ENCODE measurements around the gene SORL1. TPM values are rescaled to one million over a fixed set of nuclear protein-coding genes. Genes with fewer than 3 reads are reported as not detected.
"Not testable (repeated sequence)": the region's sequence is repeated elsewhere in the genome, so short reads cannot be mapped to it uniquely, and the experiment has no call there.

Gene SORL1
- total RNA-seq, 1 experiment from 2014 or later, result 4.5 TPM

GRCh38 chr11:121559606-121560200 lies 107.6 kb downstream of the SORL1 start:
- DNase-seq (ENCODE audit: extremely low read depth, low read depth), result no peak

DNA sequence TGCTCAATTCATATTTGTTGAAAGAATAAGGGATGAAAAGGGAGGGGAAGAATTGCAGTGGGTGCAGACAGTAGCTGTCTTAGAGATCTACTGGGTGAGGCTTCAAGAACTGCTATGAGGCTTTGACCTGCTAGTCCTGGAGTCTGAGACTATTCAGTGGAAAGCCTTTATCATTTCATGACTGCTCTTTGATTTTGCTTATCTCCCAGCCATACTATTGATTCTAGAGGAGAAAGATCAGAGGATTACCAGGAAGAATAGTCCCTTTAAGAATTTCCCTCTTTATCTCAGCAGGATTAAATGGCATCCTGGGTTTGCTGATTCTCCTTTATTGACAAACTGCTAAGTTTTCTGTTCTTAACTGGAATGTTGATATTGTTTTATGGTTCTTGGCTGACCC lies 108.1 kb downstream of the SORL1 start:
- no peak for DNase-seq (ENCODE audit: extremely low read depth, low read depth)

- DNase-seq (ENCODE audit: extremely low read depth, low read depth), result no peak
These were observed 109.1 kb downstream of the SORL1 start for GRCh38 chr11:121561240-121561639.

GRCh38 chr11:121561716-121562115 lies 109.6 kb downstream of the SORL1 start:
- DNase-seq (ENCODE audit: extremely low read depth, low read depth), result no peak

DNA sequence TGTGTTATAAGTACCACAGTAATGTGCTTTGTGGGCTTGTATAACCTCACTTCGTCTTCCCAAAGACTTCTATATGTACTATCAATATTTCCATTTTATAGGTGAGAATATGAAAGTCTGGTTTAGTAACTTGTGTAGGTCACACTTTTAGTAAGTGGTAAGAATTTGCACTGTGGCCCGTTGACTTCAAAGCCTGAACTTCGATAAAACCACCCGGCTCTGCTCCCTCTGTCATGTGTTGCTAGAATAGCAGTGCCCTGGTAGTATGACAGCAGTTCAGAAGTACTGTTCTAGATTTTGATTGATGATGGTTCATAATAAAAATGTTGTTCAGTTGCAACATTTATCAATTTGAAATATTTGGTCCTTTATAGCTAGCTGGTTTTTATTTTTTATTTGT lies 110.9 kb downstream of the SORL1 start:
- DNase-seq (ENCODE audit: extremely low read depth, low read depth), result no peak

DNA sequence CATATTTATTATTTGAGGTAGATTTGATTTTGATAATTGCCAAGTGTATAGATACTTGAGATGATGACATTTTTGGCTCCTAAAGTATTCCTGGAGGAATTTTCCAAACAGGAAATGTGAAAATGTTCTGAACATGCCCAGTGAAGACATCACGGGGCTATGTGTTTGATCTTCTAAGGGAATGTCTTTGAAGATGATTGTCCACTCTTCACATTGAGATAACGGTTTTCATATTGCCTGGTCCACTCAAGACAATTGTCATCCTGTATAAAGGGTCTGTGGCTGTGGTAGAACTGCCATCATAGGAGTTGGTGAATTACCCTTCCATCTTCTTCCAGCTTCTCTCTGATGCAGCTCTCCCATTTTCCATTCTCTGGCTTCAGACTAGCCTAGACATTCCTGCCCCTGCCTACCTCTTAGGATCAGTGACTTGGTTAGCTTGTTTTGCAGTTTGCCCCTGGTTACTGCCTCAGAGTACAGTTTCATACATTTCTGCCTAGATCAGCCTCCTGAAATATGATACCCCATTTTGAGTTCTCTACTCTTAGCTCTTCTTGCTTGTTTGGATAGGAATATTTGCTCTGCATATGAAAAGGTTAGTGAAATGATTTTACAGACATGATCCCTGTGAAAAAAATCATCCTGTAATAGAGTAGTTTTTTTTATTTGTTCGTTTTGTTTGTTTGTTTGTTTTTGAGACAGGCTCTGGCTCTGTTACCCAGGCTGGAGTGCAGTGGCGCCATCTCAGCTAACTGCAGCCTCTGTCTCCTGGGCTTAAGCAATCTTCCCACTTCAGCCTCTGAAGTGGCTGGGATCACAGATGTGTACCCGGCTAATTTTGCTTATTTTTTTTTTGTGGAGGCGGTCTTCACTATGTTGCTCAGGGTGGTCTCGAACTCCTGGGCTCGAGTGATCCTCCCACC lies 112.0 kb downstream of the SORL1 start:
- DNase-seq (ENCODE audit: extremely low read depth, low read depth), result no peak

DNA sequence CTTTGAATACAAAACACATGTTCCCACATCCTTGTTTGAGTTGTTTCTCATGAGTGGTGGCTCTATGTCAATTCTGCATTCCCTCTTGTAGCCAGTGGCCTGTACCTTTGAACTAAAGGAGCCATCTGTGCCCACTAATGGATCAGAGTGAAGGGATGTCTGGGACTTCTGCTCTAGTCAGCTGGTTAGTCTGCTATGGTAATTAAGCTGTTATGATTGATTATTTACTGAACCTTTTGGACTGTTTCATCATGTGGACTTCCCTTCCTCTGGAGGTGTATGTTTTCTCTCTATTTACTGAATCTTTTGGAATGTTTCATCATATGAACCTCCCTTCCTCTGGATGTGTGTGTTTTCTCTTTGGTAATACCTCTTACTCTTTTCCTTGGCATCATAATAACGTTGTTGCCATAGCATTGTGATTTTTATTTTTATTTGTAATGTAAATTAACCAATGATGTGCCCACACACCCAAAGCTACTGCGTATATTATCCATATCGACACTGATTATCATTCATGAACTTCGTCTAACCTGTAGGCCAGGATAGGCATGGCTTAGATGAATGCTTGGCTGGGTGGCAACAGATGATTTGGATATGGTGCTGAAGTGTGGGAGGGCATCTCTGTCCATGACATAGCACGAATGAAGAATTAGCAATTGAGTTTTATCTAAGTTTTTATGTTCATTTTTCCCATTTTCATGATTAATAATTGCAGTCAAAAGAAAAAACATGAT lies 113.0 kb downstream of the SORL1 start:
- DNase-seq (ENCODE audit: extremely low read depth, low read depth), result no peak

DNA sequence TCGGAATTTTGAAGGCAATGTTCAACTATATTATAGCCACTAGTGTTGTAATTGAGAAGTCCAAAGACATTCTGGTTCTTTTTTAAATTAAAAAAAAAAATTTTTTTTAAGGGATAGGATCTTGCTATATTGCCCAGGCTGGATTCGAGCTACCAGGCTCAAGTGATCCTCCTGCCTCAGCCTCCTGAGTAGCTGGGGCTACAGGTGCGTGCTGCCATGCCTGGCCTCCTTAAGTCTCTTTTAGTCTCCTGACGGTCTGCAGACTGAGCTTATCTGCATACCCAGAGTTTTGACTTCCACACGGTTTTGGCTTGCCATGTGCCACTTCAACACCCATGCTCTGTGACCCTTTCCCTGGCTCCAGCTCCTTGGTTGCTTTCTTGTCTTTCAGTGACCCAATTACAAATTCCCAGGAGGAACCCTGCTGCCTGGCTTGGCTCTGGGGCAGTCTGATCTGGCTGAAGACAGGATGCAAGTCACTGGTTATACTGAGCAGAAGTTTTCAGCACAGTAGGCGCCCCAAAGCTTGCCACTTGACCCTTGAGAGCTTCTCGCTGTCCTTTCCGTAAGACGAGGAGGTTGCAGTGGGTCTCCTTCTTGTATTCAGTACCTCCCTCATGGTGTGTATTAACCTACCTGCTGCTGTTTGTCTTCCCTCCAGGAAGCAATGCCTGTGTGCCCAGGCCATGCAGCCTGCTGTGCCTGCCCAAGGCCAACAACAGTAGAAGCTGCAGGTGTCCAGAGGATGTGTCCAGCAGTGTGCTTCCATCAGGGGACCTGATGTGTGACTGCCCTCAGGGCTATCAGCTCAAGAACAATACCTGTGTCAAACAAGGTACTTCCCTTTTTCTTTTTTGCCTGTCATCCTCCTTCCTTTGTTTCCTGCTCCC lies 114.4 kb downstream of the SORL1 start:
- no peak for DNase-seq (ENCODE audit: extremely low read depth, low read depth)

DNA sequence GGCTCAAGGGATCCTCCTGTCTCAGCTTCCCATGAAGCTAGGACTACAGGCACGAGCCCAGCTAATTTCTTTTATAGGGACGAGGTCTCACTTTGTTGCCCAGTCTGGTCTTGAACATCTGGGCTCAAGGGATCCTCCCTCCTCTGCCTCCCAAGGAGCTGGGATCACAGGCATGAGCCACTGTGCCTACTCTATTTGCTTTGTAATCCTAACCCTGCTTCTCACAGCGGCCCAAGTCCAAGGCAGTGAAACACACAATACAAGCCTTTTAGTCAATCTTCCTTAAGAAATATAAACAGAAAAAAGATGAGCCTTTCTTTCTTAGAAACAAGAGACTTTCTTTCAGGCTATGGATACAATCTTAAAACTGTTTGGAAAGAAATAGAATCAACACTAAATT lies 115.9 kb downstream of the SORL1 start:
- DNase-seq (ENCODE audit: extremely low read depth, low read depth), result no peak

GRCh38 chr11:121569332-121570299 lies 117.5 kb downstream of the SORL1 start:
- DNase-seq (ENCODE audit: extremely low read depth, low read depth), result not testable (repeated sequence)

DNA sequence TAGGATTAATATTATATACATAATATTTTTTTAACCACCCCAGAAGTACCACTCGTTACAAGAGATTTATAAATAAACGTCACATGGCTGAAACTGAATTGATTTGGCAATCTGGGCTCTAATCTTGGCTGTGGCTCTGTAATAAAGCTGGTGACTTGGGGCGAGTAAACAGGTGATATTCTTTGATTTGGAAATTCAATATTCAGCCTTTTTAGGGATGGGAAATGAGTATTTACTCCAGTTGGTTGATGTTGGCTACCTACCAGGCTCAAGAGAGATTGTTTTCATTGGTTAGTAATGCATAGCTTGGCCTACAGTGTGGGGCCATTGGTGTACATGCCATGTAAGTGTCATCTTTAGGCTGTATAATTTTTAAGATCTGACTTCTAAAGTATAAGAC lies 118.3 kb downstream of the SORL1 start:
- no peak for DNase-seq (ENCODE audit: extremely low read depth, low read depth)

- DNase-seq (ENCODE audit: extremely low read depth, low read depth), result no peak
These were observed 119.4 kb downstream of the SORL1 start for GRCh38 chr11:121571506-121571905.

DNA sequence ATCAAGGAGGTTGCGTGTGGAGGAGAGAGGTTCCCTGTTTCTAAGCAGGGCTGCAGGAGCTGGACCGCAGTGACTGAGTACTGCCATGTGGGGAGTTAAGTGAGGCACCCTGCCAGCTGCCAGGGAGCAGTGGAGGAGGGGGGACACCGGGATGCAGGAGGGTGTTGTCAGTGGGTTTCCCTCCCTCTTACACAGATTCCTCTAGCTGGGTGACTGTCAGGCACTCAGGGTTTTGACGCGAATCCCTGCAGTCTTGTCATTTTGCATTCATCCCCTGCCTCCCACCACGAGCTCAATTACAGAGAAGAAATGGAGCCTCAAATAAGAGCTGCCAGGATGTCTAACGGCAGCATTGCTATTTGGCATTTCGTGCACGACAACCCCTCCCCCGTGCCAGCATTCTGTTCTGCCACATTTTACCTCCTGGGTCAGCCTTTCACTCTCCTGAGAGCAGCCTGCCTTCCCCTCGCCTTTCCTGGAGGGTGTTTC lies 120.5 kb downstream of the SORL1 start:
- DNase-seq (ENCODE audit: extremely low read depth, low read depth), result no peak

GRCh38 chr11:121574801-121575200 lies 122.7 kb downstream of the SORL1 start:
- no peak for DNase-seq (ENCODE audit: extremely low read depth, low read depth)

DNA sequence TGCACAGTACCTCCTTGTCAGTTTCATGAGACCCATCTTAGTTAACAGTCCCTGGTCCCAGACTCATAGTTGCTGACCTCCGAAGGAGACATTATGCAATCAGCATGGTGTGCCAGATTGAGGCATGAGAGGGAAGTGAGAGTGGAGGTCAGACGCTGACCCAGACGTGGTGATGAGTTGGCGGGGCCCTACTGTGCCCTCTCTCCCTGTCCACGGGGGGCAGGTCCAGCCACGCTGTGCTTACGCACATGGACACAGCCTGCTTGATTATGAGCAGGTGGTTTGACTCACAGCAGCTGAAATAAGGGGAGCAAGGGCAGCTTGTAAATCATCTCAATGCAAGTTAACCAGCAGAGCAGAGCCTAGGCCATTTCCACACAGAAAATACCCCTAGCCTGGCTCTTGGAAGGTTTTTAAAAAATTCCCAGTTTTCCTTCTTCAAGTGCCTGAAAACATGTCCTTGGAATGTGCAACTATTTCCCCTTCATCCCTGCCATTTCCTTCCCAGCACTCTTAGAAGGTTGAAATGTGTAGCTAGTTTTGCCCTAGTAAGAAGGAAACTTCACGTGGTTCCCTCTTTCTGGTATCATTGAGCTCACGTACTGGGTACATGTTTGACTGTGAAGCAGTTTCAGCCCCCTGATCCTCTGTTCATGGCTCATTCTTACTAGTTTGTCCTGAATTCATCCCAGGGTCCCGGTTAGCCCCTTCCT lies 123.3 kb downstream of the SORL1 start:
- DNase-seq (ENCODE audit: extremely low read depth, low read depth), result no peak

GRCh38 chr11:121575963-121576290 lies 123.8 kb downstream of the SORL1 start:
- no peak for DNase-seq (ENCODE audit: extremely low read depth, low read depth)

DNA sequence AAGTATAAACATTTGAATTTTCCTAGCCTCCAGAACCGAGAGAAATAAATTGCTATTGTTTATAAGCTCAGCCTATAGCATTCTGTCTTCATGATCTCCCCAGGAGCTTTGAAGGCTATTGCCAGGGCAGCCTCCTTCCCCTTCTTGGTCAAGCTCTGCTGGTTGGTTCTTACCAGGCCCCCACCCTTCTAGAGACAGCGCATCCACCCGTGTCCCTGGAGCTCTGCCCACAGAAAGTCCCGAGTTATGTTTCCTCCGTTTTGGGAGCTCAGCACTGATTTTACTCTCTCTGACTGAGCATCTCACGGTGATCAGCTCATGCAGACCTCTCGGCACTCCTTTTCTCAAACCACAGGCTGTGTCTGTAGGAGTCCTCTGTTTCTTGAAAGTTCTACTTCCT lies 124.4 kb downstream of the SORL1 start:
- no peak for DNase-seq (ENCODE audit: extremely low read depth, low read depth)

DNA sequence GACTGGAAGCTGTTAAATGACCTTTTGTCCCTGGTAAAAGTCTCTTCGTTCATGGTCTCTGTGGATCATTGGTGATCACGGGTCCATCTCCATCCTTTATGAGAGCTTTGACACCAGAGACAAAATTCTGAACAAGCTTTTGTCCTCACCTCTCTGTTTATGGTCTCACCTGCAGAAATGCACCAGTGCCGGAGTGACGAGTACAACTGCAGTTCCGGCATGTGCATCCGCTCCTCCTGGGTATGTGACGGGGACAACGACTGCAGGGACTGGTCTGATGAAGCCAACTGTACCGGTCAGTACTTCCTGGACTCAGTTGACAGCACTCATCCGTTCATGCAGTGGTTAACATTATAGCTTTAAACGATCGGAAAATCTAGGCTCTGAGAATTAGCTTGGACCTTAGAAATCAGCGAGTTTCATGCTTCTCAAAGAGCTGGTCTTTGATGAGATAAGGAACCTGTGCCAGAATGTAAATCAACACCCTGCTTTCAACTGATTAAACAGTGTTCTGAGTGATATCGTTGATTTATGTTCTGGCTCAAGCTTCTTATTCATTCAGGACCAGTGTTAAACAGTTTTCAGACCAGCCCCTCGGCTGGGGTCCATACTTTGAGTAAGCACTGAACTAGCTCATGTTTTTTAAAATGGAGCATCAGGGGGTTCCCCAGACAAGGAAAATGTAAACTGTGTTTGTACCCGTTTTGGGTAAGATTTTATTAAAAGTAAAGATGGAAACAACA lies 125.2 kb downstream of the SORL1 start:
- DNase-seq (ENCODE audit: extremely low read depth, low read depth), result no peak
